Left colon (tissue), 2 donors: ENCODE results near the gene REC114. TPM values are rescaled to one million over a fixed set of nuclear protein-coding genes. Genes with fewer than 3 reads are reported as not detected.

ENCODE experiments used
- total RNA-seq, 2 donors: library from RNA; stranded (reverse); fragmentation: NEBNext Ultra II Directional; extraction: Animal tissue kit (Norgen Biotek cat#: 25700); gene quantifications; one replicate each; pipeline ENCODE4 v1.2.1, GENCODE V29; 2021
- donor health status: DM: no; HTN: no; CAD: no.
- donor health status: DM: yes; HTN: yes; CAD: no.

Gene REC114
- total RNA-seq, 2 donors from 2014 or later = not detected

Other genes starting within 250 kb of the REC114 start
- under 1 TPM; 0.12 to 0.28 TPM for gene HCN4, start 74.2 kb upstream of the REC114 start, total RNA-seq
- 100 to 1,000 TPM; 150 to 155 TPM for gene NPTN, start 190.2 kb downstream of the REC114 start, total RNA-seq
- 10 to 100 TPM; 38.6 to 41.6 TPM for gene CD276, start 241.2 kb downstream of the REC114 start, total RNA-seq